ENCODE data around the gene PCSK9. TPM values are rescaled to one million over a fixed set of nuclear protein-coding genes. Genes with fewer than 3 reads are reported as not detected.

PCSK9 gene
- total RNA-seq, 1 donor from 2014 or later, result not detected

DNA sequence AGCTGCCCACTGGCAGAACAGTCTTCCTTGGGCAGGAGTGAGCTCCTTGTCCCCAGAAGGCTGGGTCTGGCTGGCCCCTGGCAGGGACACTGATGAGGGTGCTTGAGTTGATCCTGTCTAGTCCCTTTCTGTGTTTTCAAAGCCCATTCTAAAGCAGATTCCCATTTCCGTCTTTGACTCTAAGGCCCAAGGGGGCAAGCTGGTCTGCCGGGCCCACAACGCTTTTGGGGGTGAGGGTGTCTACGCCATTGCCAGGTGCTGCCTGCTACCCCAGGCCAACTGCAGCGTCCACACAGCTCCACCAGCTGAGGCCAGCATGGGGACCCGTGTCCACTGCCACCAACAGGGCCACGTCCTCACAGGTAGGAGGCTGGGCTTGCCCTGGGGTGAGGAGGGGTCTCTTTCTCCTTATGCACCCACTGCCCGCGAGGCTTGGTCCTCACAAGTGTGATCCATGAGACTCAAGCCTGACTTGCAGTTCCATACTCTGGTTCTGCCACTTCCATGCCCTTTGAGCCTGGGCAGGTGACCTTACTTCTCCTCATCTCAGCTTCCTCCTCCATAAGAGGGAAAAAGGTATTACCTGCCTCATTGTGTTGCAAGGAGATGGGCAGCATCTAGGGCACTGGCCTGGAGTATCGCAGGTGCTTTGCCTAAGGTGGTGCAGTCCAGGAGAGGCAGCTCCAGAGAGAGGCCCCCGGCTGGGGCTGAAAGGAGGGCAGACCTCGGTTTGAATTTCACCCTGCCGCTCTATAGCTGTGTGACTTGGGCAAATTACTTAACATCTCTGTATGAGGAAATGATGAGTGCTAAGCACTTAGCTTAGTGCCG is 20.2 kb downstream of the PCSK9 start:
- no peak for DNase-seq (ENCODE audit: low read depth in 2 of 2)

DNA sequence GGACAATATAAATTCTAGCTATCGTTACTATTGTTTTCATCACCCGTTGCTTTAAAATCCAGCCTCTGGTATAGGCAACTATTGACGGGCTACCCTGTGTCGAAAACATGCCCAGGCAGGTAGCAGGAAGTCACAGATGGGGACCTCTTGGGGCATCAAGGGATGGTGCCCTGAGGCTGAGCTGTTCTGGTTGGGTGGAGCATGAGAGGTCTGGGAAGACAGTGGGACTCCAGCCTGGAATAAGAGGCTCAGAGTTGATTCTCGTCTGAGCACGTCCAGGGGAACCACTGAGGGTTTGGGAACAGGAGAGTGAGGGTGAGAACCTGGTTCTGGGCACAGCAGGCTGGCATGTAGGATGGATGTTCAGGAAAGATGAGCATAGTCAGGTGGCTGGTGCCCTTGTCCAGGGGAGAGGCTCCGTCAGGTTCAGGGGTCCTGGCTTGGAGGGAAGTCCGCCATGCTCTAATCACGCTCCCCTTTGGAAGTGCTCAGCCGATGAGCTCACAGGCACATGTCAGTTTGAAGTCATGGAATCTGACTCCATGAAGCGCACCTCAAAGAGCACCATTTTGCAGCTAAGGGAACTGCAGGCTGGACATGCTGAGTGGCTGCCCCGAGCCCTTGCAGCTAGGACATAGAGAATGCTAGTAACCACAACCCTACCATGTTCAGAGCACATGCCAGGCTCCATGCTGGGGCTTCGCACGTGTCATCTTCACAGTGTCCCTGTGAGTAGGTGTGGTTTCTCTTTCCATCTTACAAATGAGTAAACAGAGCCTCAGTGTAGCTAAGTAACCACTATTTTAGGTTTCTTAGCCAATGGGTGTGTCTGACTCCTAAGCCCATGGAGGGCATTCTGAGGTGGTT is 21.0 kb downstream of the PCSK9 start:
- DNase-seq (ENCODE audit: low read depth in 2 of 2), result no peak

DNA sequence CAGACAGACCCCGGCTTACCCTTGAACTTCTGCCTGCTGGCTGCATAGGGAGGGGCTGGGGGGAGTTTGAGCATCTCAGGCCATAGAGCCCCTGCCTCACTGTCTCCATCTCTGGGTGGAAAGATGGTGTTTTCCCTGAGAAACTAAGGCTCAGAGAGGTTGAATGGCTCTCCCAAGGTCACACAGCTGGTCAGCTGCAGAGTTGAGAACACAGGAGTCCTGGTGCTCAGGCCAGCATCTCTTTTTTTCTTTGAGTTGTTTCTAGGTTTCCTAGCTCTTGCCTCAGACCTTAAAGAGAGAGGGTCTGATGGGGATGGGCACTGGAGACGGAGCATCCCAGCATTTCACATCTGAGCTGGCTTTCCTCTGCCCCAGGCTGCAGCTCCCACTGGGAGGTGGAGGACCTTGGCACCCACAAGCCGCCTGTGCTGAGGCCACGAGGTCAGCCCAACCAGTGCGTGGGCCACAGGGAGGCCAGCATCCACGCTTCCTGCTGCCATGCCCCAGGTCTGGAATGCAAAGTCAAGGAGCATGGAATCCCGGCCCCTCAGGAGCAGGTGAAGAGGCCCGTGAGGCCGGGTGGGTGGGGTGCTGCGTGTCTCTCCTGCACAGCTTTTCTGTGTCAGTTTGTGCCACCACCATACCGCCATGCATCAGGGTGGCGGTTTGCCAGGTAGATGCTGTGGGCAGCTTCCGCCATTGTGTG is 21.8 kb downstream of the PCSK9 start:
- no peak for DNase-seq (ENCODE audit: low read depth in 2 of 2)

DNA sequence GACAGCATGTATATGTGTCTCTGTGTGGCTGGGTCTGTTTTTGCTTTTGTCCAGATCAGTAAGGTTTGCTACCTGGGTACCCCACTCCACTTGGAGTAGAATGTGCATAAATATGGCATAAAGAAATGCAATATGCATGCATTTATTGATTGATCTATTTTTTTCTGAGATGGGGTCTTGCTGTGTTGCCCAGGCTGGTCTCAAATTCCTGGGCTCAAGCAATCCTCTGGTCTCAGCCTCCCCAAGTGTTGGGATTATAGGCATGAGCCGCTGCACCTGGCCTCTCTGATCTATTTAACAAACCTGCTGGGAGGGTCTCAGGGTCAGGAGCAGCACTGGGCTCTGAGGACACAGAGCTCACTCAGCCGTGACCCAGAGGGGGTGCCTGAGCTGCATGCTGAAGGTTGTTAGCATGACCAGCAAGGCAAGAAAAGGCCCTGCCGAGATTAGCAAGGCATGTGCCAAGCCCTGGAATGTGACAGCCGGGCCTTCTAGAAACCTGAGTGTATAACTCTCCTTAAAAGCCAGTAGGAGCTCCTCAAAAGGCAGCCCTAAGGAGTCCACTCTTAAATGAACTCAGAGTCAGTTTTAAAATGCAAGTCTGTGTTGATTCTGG is 22.5 kb downstream of the PCSK9 start:
- no peak for DNase-seq (ENCODE audit: low read depth in 2 of 2)

DNA sequence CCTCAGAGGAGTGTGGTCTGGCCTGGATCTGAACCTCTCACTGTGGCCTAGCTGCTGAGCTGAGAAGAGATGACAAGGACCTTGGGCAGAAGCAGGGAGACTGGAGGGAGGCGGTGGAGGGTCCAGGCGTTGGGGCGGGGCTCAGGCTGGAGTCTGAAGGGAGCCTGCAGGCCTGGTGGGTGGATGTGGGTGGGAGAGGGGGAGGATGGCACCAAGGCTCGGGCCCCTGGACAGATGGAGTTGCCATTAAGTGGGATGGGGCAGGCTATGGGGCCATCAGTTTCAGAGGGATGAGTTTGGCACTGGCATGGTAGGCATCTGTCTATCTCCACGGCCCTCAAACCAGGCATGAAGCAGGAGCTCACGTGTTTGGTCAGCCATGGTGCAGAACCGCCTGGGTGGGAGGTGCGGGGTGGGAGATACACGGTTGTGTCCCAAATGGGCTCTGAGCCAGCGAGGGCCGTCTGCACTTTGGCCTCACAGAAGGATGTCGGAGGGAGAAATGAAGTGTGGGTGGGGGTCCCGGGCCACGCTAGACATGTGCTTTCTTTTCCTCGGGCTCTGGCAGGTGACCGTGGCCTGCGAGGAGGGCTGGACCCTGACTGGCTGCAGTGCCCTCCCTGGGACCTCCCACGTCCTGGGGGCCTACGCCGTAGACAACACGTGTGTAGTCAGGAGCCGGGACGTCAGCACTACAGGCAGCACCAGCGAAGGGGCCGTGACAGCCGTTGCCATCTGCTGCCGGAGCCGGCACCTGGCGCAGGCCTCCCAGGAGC is 23.6 kb downstream of the PCSK9 start:
- DNase-seq (ENCODE audit: low read depth in 2 of 2), result no peak

DNA sequence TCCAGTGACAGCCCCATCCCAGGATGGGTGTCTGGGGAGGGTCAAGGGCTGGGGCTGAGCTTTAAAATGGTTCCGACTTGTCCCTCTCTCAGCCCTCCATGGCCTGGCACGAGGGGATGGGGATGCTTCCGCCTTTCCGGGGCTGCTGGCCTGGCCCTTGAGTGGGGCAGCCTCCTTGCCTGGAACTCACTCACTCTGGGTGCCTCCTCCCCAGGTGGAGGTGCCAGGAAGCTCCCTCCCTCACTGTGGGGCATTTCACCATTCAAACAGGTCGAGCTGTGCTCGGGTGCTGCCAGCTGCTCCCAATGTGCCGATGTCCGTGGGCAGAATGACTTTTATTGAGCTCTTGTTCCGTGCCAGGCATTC is 24.2 kb downstream of the PCSK9 start:
- no peak for DNase-seq (ENCODE audit: low read depth in 2 of 2)

DNA sequence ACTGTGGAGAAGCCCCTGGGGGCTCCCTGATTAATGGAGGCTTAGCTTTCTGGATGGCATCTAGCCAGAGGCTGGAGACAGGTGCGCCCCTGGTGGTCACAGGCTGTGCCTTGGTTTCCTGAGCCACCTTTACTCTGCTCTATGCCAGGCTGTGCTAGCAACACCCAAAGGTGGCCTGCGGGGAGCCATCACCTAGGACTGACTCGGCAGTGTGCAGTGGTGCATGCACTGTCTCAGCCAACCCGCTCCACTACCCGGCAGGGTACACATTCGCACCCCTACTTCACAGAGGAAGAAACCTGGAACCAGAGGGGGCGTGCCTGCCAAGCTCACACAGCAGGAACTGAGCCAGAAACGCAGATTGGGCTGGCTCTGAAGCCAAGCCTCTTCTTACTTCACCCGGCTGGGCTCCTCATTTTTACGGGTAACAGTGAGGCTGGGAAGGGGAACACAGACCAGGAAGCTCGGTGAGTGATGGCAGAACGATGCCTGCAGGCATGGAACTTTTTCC is 24.8 kb downstream of the PCSK9 start:
- DNase-seq (ENCODE audit: low read depth in 2 of 2), result no peak

DNA sequence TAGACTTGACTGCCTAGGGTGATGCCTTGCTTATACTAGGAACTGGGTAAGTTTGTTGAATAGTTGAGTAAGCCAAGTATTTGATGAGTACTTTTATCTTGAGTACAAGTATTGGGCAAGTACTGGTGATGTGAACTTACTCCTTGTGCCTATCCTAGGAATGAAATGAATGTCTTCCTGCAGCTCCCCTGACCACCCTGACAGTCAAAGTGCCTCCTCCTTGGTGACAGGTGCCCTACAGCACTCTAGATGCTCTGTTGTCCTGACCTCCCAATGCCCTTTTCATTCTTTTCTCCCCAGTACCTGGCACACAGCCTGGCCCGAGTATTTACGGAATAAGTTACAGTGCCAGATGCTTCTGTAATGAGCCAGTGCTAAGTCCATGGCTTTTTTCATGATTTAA is 25.5 kb downstream of the PCSK9 start:
- peak in 1 of 2 donors; percentile 39 for DNase-seq (ENCODE audit: low read depth in 2 of 2)

DNA sequence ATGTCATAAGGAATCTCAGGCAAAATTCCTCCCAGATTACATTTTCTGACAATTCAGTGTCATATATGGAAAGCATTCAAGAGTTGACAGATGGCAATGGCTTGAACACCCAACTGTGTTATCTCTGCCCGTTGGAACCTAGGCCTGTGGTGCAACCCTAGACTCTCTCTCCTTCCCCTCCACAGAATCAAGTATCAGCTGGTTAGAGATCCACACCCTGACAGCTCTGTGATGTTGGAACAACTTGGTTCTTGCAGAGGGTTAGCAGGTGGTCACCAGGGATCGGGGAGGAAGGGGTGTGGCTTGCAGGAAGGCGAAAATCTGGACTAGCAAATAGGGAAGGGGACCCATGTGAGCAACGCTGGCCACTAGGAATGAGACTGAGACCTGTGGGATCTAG is 26.3 kb downstream of the PCSK9 start:
- DNase-seq (ENCODE audit: low read depth in 2 of 2), result no peak

DNA sequence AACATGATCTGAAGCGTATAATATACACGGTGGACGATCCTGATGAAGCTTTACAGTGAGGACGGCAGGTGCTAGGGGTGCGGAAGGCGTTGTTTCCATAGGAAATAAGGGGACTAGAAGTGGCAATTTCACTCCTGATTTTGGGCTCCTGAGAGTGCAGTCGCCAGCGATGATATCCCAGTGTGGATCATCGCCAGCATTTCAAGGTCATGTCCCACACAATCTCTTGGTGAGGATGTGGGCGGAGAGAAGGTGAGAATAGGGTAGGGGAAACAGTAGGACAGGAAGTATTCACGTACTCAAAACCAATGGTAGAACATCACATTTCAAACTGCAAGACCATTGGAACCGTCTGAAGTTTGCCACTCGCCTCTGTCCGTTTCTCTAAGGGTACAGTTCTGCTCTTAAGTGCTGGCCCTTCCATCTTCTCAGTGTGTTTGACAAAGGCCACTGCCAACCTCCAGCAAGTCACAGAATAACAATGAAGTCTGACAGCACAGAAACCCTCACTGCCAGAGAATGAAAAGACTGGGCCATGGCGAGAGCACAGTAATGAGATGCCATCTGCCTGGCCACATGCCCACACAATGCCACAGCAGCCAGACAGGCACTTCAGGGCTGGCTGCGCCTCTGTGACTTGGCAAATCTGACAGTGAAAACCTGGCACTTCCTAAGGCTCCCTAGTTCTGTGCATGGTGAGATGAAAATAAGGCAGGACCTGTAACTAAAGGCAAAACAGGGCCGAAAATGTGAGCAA is 27.9 kb downstream of the PCSK9 start:
- no peak for DNase-seq (ENCODE audit: low read depth in 2 of 2)

DNA sequence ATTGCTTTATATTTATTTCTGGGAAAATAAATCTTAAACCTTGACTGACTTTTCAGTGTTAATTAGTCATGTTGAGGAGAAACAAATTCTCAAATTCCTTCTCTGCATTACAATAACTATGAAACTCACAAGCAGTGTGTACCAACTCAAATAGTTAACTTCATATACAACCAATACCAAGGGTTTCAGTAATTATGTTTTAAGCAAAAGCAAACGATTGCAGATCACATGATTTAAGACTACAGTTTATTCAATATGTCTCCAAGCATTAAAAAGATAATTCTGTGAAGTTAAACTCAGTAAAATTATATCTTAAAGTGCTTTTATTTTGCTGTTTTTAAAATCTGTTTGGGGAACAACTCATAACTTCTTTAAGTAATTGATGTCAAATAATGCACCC is 28.6 kb downstream of the PCSK9 start:
- DNase-seq (ENCODE audit: low read depth in 2 of 2), result no peak

DNA sequence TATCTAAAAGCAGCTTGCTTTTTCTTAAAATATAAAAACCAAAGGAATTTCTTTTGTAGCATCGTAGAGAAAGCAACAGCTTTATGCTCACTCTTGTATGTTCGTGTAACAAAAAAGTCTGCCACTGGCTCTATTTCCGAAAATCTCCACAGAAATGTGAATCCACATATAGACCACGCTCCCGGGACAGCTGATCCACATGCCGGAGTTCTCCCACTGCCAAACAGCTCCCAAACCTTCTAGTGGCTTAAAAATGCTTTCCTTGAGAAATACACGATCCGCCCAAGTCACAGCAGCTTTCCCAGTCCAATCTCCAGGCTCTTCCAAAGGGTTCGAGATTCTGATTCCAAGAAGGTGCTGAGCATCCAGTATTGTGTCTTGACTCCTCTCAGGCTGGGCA is 29.3 kb downstream of the PCSK9 start:
- DNase-seq (ENCODE audit: low read depth in 2 of 2), result no peak

DNA sequence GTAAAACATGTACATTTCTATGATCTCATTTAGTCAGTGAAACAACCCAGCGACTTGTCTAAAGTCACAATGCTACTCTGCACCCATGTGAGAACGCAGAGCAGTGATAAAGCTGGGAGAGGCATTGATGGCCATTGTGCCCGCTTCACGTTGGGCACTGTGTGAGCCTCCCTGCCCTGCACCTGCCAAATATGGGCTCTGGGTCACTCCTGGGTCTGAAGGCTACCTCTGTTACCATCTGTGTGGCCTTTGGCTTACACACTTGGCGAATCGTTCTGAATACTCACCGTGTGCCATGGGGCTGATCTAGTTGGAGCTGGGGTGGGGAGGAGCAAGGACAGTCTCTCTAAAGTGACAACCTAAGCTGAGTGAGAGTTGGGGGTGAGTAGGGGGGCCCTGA is 29.9 kb downstream of the PCSK9 start:
- no peak for DNase-seq (ENCODE audit: low read depth in 2 of 2)

DNA sequence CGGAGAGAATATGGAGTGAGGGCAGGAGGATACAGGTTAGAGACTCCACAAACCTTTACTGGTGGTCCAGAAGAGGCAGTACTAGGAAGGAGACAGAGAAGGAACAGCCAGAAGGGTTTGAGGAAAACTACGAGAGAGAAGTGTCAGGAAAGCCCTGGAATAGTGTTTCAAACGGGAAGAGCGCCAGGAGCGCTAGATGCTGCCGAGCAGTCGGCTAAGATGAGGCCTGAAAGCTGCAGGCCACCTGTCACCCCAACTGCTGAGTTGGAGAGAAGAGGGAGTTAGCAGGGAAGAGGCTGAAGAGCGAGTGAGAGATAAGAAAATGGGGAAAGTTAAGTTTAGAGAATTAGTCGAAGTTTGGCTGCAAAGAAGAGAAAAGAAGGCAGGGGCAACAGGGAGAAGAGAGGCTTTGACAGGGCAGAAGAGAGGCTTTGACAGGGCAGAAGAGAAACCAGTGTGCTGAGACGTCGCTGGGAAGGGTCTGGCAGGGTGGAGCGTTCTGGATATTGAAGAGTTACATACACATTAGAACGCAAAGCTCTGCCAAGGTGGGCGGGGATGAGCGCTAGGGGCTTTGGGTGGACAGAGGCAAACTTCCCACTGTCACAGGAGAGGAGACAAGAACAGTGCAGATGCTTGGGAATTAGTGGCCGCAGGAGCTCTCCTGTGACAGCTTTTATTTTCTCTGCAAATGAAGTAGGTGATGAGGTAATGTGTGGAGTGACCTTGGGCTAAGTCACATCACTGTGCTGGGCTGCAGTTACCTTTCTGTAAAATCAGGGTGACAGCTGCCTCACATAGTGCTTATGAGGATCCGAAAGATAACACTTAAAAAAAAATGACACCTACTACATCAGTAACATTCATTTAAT is 31.2 kb downstream of the PCSK9 start:
- no peak for DNase-seq (ENCODE audit: low read depth in 2 of 2)

DNA sequence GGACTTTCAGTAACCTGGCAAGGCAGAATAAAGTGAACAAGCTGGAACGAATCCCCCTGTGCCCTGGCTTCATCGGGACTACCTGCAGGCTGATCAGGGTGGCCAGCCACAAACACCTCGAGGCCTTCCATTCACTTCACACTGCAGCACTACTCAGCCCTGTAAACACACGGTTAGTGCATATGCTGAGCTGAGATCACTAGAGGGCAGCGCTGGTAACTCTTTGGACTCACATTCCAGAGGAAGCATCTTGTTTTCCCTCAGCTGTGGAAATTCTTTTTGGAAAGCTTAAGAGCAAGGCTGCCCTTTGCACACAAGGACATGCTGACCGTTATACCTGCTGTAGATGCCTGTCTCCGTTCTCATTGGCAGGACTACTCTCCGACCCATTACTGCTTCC is 32.1 kb downstream of the PCSK9 start:
- peak; percentile 58 to 68 for DNase-seq (ENCODE audit: low read depth in 2 of 2)

DNA sequence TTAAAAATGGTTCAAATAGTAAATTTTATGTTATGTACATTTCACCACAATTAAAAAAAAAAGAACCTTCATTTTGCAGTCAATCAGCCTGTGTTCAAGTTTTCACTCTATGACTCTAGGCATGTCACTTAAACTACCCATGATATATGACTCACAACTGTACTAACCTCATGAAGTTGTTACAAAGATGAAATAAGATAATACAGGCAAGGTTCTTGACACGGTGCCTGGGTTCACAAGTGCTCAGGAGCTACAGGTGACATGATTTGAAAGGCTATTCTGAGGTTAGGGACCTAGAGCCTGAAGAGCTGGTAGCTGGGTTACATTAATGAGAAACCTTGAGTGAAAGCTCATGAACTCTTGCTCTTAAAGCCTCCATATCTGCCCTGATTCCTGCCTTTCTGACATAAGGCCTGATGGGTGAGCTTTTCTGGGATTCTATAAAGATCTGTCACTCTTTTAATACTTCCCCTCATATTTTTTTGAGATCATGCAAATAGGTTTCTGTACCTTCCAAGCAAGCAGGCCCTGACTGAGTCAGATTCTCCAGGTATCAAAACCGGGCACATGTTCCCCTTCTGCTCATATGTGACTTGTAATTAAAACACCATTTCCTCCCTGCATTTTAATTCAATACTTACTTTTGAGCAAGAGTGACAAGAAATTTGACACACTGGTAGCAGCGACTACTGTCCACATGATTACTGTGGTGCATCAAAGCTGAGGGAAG is 34.0 kb downstream of the PCSK9 start:
- no peak for DNase-seq (ENCODE audit: low read depth in 2 of 2)

DNA sequence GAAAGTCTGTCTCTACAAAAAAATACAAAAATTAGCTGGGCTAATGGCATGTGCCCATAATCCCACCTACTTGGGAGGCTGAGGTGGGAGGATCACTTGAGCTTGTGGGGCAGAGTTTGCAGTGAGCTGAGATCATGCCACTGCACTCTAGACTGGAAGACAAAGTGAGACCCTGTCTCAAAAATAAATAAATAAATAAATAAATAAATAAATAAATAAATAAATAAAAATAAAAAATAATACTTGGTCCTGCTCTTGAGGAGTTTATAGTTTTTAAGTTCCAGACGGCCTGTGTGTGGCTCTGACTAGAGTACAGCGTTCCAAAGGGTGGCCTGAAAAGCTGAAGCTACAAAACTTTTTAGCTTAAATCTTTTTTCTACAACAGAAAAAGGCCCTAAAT is 35.1 kb downstream of the PCSK9 start:
- no peak for DNase-seq (ENCODE audit: low read depth in 2 of 2)

DNA sequence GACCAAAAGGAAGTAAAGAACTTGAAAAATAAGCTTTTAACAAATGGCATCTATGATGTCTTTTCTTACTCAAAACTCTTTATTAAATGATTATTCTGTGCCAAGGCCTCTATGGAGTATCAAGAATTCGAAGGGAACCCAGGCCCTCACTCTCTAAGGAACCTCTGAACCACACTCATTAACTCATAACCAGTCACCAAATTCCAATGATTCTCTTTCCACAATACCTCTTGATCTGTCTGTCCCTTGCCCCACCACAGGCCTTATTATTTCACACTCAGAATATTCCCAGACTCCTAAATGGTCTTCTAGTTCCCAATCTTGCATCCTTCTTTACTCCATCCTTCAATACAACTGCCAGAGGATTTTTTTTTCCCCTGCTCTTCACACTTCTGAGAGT is 37.0 kb downstream of the PCSK9 start:
- no peak for DNase-seq (ENCODE audit: low read depth in 2 of 2)
